H1 (cell line): ENCODE results near the gene PSKH1. TPM values are rescaled to one million over a fixed set of nuclear protein-coding genes. Genes with fewer than 3 reads are reported as not detected.
A peak's percentile ranks its signal among the peaks of the same experiment; 100 is the strongest.

Experiments used
- ATF2 ChIP-seq: IDR thresholded peaks from 2 replicates; pipeline ENCODE4 v1.6.1; 2012; ENCODE audit warnings: low read length, inconsistent platforms
- BACH1 ChIP-seq: IDR thresholded peaks from 2 replicates; pipeline ENCODE4 v1.6.1; 2012; ENCODE audit warnings: low read length, improper control_type of control experiment
- BRCA1 ChIP-seq: IDR thresholded peaks from 2 replicates; pipeline ENCODE4 v1.6.1; 2012; ENCODE audit warnings: low read depth, low read length, improper control_type of control experiment
- CREB1 ChIP-seq: IDR thresholded peaks from 2 replicates; pipeline ENCODE4 v1.6.1; 2012; ENCODE audit warnings: inconsistent platforms
- EGR1 ChIP-seq: IDR thresholded peaks from 2 replicates; pipeline ENCODE4 v1.6.1; 2011; ENCODE audit warnings: low read depth, low read length, borderline replicate concordance
- EZH2 ChIP-seq: fragments of 200-600 bp; sonication (generic); IDR thresholded peaks from 2 replicates; pipeline ENCODE4 v1.7.1; 2012; ENCODE audit warnings: low read depth, mild to moderate bottlenecking, moderate library complexity, low read length, inconsistent platforms; ENCODE audit not compliant: severe bottlenecking
- GABPA ChIP-seq: IDR thresholded peaks from 2 replicates; pipeline ENCODE4 v1.6.1; 2011; ENCODE audit warnings: mild to moderate bottlenecking, low read length, moderate library complexity, borderline replicate concordance; ENCODE audit not compliant: insufficient read depth
- JUN ChIP-seq: IDR thresholded peaks from 2 replicates; pipeline ENCODE4 v1.6.1; 2011; ENCODE audit warnings: low read depth, mild to moderate bottlenecking, improper control_type of control experiment, low read length
- KDM1A ChIP-seq: fragments of 200-600, 300-600 bp; sonication (generic); IDR thresholded peaks from 2 replicates; pipeline ENCODE4 v1.7.1; 2016; ENCODE audit warnings: mild to moderate bottlenecking, low read length, borderline replicate concordance
- NANOG ChIP-seq: IDR thresholded peaks from 2 replicates; pipeline ENCODE4 v1.6.1; 2011; ENCODE audit warnings: low read length, low read depth, mild to moderate bottlenecking, inconsistent platforms; ENCODE audit not compliant: insufficient read depth, poor library complexity, severe bottlenecking
- NRF1 ChIP-seq: IDR thresholded peaks from 2 replicates; pipeline ENCODE4 v1.6.1; 2011; ENCODE audit warnings: mild to moderate bottlenecking, low read depth, low read length, improper control_type of control experiment
- POLR2AphosphoS5 ChIP-seq: IDR thresholded peaks from 2 replicates; pipeline ENCODE4 v1.6.1; 2011; ENCODE audit warnings: low read depth, low read length
- POU5F1 ChIP-seq: IDR thresholded peaks from 2 replicates; pipeline ENCODE4 v1.6.1; 2011; ENCODE audit warnings: low read depth, mild to moderate bottlenecking, low read length, moderate library complexity
- RAD21 ChIP-seq, 2 experiments: IDR thresholded peaks in 1 of 2; conservative IDR thresholded peaks in 1 of 2; 2 replicates each; pipeline ENCODE4 v1.6.1; 2011; ENCODE audit warnings: low read depth in 2 of 2, low read length in 2 of 2, improper control_type of control experiment in 1 of 2, inconsistent platforms in 1 of 2, mild to moderate bottlenecking in 1 of 2, moderate library complexity in 1 of 2
- RFX5 ChIP-seq: IDR thresholded peaks from 2 replicates; pipeline ENCODE4 v1.6.1; 2011; ENCODE audit warnings: low read depth, low read length, improper control_type of control experiment, borderline replicate concordance
- RNF2 ChIP-seq: fragments of 200-900, 300-1000 bp; sonication (generic); IDR thresholded peaks from 2 replicates; pipeline ENCODE4 v1.7.1; 2016; ENCODE audit warnings: borderline replicate concordance, low read depth, mild to moderate bottlenecking, antibody characterized with exemption, low read length; ENCODE audit not compliant: poor library complexity, severe bottlenecking; ENCODE audit errors: missing control alignments
- SIN3A ChIP-seq, 2 experiments: IDR thresholded peaks in 1 of 2; conservative IDR thresholded peaks in 1 of 2; 2 replicates each; pipeline ENCODE4 v1.6.1; 2011 to 2012; ENCODE audit warnings: low read length in 2 of 2, improper control_type of control experiment in 1 of 2, low read depth in 1 of 2, mild to moderate bottlenecking in 1 of 2
- SP2 ChIP-seq: IDR thresholded peaks from 2 replicates; pipeline ENCODE4 v1.6.1; 2012; ENCODE audit warnings: mild to moderate bottlenecking, low read length, inconsistent platforms
- USF2 ChIP-seq: IDR thresholded peaks from 2 replicates; pipeline ENCODE4 v1.6.1; 2011; ENCODE audit warnings: low read length, improper control_type of control experiment
- YY1 ChIP-seq: IDR thresholded peaks from 2 replicates; pipeline ENCODE4 v1.6.1; 2011; ENCODE audit warnings: low read depth, mild to moderate bottlenecking, low read length
- ZNF274 ChIP-seq: IDR thresholded peaks from 2 replicates; pipeline ENCODE4 v1.7.0; 2012; ENCODE audit warnings: low read length, borderline replicate concordance; ENCODE audit errors: extremely low read depth
- polyA plus RNA-seq, 7 experiments: library from polyadenylated mRNA; depleted of rRNA in 3 of 7; stranded (reverse) in 5 of 7; unstranded in 2 of 7; fragments of >200 nt in 5 of 7; fragments of 200-250 nt in 2 of 7; gene quantifications; 1 replicate in 5 of 7; 2 replicates in 1 of 7; 4 replicates in 1 of 7; pipeline versions ENCODE4 v1.2.1 to v1.2.3, GENCODE V29; 2011 to 2013; ENCODE audit warnings: missing spikeins in 2 of 7, mixed read lengths in 2 of 7
- total RNA-seq: library from RNA; stranded (reverse); fragmentation: NEBNext Ultra II Directional; extraction: Animal tissue kit (Norgen Biotek cat#: 25700); gene quantifications from 2 replicates; pipeline ENCODE4 v1.2.1, GENCODE V29; 2021

PSKH1 gene
- total and polyA plus RNA-seq, 2 of the 8 experiments (the other 6 are each of a cell fraction or from before 2014, with no cell fraction given), result 24.8 to 51.0 TPM

- TF ChIP-seq POU5F1 (no peak), RNF2 (no peak), CREB1 (no peak), GABPA (no peak), ZNF274 (no peak), SP2 (no peak), RFX5 (no peak), NRF1 (no peak), EZH2 (no peak), USF2 (no peak), KDM1A (no peak), RAD21 (IDR thresholded peaks at IDR 0.05 in 1 of 2, conservative IDR thresholded peaks at IDR 0.05 in 1 of 2; ENCODE audit: low read depth in 2 of 2, low read length in 2 of 2) (no peak), JUN (0 out of 2 replicates have a peak, but pooled peaks have one; percentile 32), NANOG (peak; percentile 64), POLR2AphosphoS5 (no peak), BACH1 (no peak), BRCA1 (no peak), EGR1 (no peak), SIN3A (conservative IDR thresholded peaks at IDR 0.05 in 1 of 2, IDR thresholded peaks at IDR 0.05 in 1 of 2; ENCODE audit: low read depth in 1 of 2, low read length in 2 of 2) (peak in 1 of 2 experiments; percentile 92; a peak in 2 of 4 replicates), YY1 (no peak), ATF2 (no peak)
These were observed 35.4 kb upstream of the PSKH1 start (continued) for GRCh38 chr16:67857547-67858233.
